ENCODE data around the gene RALGDS. TPM values are rescaled to one million over a fixed set of nuclear protein-coding genes. Genes with fewer than 3 reads are reported as not detected.
A peak's percentile ranks its signal among the peaks of the same experiment; 100 is the strongest.
"Not testable (repeated sequence)": the region's sequence is repeated elsewhere in the genome, so short reads cannot be mapped to it uniquely, and the experiment has no call there.

Gene RALGDS
- total RNA-seq, 4 donors from 2014 or later: 53.4 to 71.1 (median 55.3) TPM

GRCh38 chr9:133073086-133074014 is 47.7 kb downstream of the RALGDS start:
- no peak for TF ChIP-seq POLR2A (IDR thresholded peaks at IDR 0.05)
- TF ChIP-seq, protein P1, sequence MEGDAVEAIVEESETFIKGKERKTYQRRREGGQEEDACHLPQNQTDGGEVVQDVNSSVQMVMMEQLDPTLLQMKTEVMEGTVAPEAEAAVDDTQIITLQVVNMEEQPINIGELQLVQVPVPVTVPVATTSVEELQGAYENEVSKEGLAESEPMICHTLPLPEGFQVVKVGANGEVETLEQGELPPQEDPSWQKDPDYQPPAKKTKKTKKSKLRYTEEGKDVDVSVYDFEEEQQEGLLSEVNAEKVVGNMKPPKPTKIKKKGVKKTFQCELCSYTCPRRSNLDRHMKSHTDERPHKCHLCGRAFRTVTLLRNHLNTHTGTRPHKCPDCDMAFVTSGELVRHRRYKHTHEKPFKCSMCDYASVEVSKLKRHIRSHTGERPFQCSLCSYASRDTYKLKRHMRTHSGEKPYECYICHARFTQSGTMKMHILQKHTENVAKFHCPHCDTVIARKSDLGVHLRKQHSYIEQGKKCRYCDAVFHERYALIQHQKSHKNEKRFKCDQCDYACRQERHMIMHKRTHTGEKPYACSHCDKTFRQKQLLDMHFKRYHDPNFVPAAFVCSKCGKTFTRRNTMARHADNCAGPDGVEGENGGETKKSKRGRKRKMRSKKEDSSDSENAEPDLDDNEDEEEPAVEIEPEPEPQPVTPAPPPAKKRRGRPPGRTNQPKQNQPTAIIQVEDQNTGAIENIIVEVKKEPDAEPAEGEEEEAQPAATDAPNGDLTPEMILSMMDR (IDR thresholded peaks at IDR 0.05): no peak
- WGBS, 2 donors: 69 to 80% methylated on average over 6 to 12 of the region's 12 CpGs
- intact Hi-C loops (cut with DNase I): no loop called here

GRCh38 chr9:133072210-133072609 is 48.8 kb downstream of the RALGDS start:
- H3K4me3 ChIP-seq; H3K36me3 ChIP-seq; DNase-seq; H3K27ac ChIP-seq; intact Hi-C loops (cut with DNase I); H3K9me3 ChIP-seq; H3K27me3 ChIP-seq: not testable (repeated sequence)
- peaks cover 5 to 10% (median 7%) of the 10 kb centered on the region in 3 donors for H3K4me1 ChIP-seq
- WGBS, 2 donors: 80 to 86% methylated on average over 1 to 5 of the region's 5 CpGs

More at GRCh38 chr9:133073086-133074014, 47.7 kb downstream of the RALGDS start:
- H3K9me3 ChIP-seq: no peaks in the 10 kb centered on the region
- H3K27me3 ChIP-seq: no peaks in the 10 kb centered on the region
- no peak for DNase-seq
- H3K27ac ChIP-seq: no peak overlapping the region
- H3K36me3 ChIP-seq: peaks cover 0 to 7% (median 0%) of the 10 kb centered on the region in 3 donors
- no peak overlapping the region for H3K4me3 ChIP-seq
- H3K4me1 ChIP-seq: no peaks in the 10 kb centered on the region

DNA sequence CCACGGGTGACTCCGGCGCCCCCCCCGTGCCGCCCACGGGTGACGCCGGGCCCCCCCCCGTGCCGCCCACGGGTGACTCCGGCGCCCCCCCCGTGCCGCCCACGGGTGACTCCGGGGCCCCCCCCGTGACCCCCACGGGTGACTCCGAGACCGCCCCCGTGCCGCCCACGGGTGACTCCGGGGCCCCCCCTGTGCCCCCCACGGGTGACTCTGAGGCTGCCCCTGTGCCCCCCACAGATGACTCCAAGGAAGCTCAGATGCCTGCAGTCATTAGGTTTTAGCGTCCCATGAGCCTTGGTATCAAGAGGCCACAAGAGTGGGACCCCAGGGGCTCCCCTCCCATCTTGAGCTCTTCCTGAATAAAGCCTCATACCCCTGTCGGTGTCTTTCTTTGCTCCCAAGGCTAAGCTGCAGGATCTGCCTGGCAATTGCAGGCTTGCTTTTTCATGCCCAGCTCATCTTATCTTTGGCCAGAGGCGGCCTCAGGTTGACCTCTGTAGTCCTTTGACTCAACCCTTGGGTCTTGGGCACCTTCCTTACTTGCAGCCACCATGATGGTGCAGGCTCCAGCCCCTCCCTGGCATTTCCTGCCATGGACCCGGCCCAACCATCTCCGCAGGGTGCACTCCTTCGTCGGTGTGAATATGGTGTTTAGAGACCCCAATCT is 49.4 kb downstream of the RALGDS start:
- Histone ChIP-seq H3K36me3 (peaks cover 0 to 15% (median 0%) of the 10 kb centered on the region in 3 donors), H3K27me3 (no peaks in the 10 kb centered on the region), H3K27ac (no peak overlapping the region), H3K9me3 (no peaks in the 10 kb centered on the region), H3K4me1 (peaks cover 8 to 12% (median 11%) of the 10 kb centered on the region in 3 donors), H3K4me3 (no peak overlapping the region)
- WGBS, 2 donors: 100% methylated on average over 2 of the region's 33 CpGs; no CpG with 5 or more reads in 1 of the 2 donors
- intact Hi-C loops (cut with DNase I): no loop called here
- TF ChIP-seq, protein P1 (IDR thresholded peaks at IDR 0.05): no peak
- TF ChIP-seq POLR2A (IDR thresholded peaks at IDR 0.05): no peak
- no peak for DNase-seq

DNA sequence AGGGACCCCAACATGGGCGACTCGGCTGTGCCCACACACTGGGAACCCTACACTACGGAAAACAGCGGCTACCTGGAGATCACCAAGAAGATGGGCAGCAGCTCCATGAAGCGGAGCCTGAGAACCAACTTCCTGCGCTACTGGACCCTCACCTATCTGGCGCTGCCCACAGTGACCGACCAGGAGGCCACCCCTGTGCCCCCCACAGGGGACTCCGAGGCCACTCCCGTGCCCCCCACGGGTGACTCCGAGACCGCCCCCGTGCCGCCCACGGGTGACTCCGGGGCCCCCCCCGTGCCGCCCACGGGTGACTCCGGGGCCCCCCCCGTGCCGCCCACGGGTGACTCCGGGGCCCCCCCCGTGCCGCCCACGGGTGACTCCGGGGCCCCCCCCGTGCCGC is 50.1 kb downstream of the RALGDS start:
- H3K4me3 ChIP-seq; DNase-seq; intact Hi-C loops (cut with DNase I); H3K27me3 ChIP-seq; H3K27ac ChIP-seq; H3K9me3 ChIP-seq: not testable (repeated sequence)
- Histone ChIP-seq H3K4me1 (peaks cover 8 to 12% (median 11%) of the 10 kb centered on the region in 3 donors), H3K36me3 (peaks cover 0 to 20% (median 0%) of the 10 kb centered on the region in 3 donors)
- WGBS, 2 donors: no CpG with 5 or more reads among the region's 31 CpGs

DNA sequence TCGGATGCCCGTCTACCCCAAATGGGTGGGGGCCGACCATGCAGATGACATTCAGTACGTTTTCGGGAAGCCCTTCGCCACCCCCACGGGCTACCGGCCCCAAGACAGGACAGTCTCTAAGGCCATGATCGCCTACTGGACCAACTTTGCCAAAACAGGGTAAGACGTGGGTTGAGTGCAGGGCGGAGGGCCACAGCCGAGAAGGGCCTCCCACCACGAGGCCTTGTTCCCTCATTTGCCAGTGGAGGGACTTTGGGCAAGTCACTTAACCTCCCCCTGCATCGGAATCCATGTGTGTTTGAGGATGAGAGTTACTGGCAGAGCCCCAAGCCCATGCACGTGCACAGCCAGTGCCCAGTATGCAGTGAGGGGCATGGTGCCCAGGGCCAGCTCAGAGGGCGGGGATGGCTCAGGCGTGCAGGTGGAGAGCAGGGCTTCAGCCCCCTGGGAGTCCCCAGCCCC is 50.5 kb downstream of the RALGDS start:
- intact Hi-C loops (cut with DNase I); H3K27me3 ChIP-seq; H3K27ac ChIP-seq; DNase-seq; H3K4me3 ChIP-seq; H3K9me3 ChIP-seq: not testable (repeated sequence)
- Histone ChIP-seq H3K4me1 (peaks cover 8 to 12% (median 11%) of the 10 kb centered on the region in 3 donors), H3K36me3 (peaks cover 0 to 20% (median 0%) of the 10 kb centered on the region in 3 donors)
- WGBS, 2 donors: 100% methylated on average over 3 of the region's 17 CpGs; no CpG with 5 or more reads in 1 of the 2 donors

GRCh38 chr9:133068431-133068830 is 52.6 kb downstream of the RALGDS start:
- intact Hi-C loops (cut with DNase I); H3K9me3 ChIP-seq; DNase-seq; H3K27me3 ChIP-seq; H3K4me3 ChIP-seq: not testable (repeated sequence)
- Histone ChIP-seq H3K36me3 (peaks cover 0 to 20% (median 0%) of the 10 kb centered on the region in 3 donors), H3K4me1 (peaks cover 19 to 28% (median 26%) of the 10 kb centered on the region in 3 donors), H3K27ac (peak overlapping the region in 1 of 4 donors; percentile 49)
- no CpG with 5 or more reads among the region's 15 CpGs for WGBS, 2 donors

DNA sequence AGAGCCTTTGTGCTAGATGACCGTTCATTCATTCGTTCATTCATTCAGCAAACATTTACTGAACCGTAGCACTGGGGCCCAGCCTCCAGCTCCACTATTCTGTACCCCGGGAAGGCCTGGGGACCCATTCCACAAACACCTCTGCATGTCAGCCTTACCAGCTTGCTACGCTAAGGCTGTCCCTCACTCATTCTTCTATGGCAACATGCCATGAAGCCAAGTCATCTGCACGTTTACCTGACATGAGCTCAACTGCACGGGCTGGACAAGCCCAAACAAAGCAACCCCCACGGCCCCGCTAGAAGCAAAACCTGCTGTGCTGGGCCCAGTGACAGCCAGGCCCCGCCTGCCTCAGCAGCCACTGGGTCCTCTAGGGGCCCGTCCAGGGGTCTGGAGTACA is 53.2 kb downstream of the RALGDS start:
- Histone ChIP-seq H3K27me3 (no peaks in the 10 kb centered on the region), H3K36me3 (peaks cover 0 to 20% (median 0%) of the 10 kb centered on the region in 3 donors), H3K9me3 (no peaks in the 10 kb centered on the region), H3K4me1 (peaks cover 19 to 33% (median 28%) of the 10 kb centered on the region in 3 donors), H3K4me3 (no peak overlapping the region), H3K27ac (peak overlapping the region in 1 of 4 donors; percentile 49)
- 48 to 80% methylated on average over 4 to 5 of the region's 11 CpGs for WGBS, 2 donors
- intact Hi-C loops (cut with DNase I): no loop called here
- no peak for DNase-seq
- TF ChIP-seq, protein P1 (IDR thresholded peaks at IDR 0.05): no peak
- no peak for TF ChIP-seq POLR2A (IDR thresholded peaks at IDR 0.05)

All from esophagus squamous epithelium (tissue), 5 donors.